Frontal cortex (tissue), 4 donors: ENCODE results near the gene SIK2. TPM values are rescaled to one million over a fixed set of nuclear protein-coding genes. Genes with fewer than 3 reads are reported as not detected.
A peak's percentile ranks its signal among the peaks of the same experiment; 100 is the strongest.

Experiments
- DNase-seq, 2 donors: peaks; one replicate each; pipeline ENCODE4 v3.0.0; 2012; ENCODE audit warnings: low spot score in 2 of 2
- FAIRE-seq: peaks from 2 replicates; lab custom pipeline; 2012; peaks lifted over from hg19 to GRCh38; lab: Jason Lieb, UNC
- total RNA-seq: library from RNA; depleted of rRNA; stranded (reverse); fragments of >200 nt; gene quantifications from one replicate; pipeline ENCODE4 v1.2.3, GENCODE V29; 2014
- donor health status: control.
- donor health status: control.
- donor health status: control.

Gene SIK2
- total RNA-seq, result 13.9 TPM

- DNase-seq (peak; percentile 94 to 95), FAIRE-seq (no peak)
Observed at GRCh38 chr11:111601979-111602864, at the start of gene SIK2. Gene SIK2, plus strand, starts transcription at chr11:111602449. Its CDS starts 115 bp downstream, at chr11:111602564.

GRCh38 chr11:111554532-111554931 is 47.7 kb upstream of the SIK2 start:
- FAIRE-seq, result no peak
- no peak for DNase-seq

- DNase-seq (no peak), FAIRE-seq (no peak)
Observed at GRCh38 chr11:111555255-111555654, 47.0 kb upstream of the SIK2 start.

GRCh38 chr11:111557425-111558111 is 44.7 kb upstream of the SIK2 start:
- DNase-seq (no peak), FAIRE-seq (no peak)

- no peak for FAIRE-seq
- DNase-seq, result no peak
Observed at GRCh38 chr11:111559800-111560464, 42.3 kb upstream of the SIK2 start.

GRCh38 chr11:111560800-111561199 is 41.4 kb upstream of the SIK2 start:
- DNase-seq, result no peak
- no peak for FAIRE-seq

- FAIRE-seq, result no peak
- no peak for DNase-seq
Observed at GRCh38 chr11:111561306-111561705, 40.9 kb upstream of the SIK2 start.

GRCh38 chr11:111561791-111562325 is 40.4 kb upstream of the SIK2 start:
- DNase-seq (no peak), FAIRE-seq (no peak)

- DNase-seq (no peak), FAIRE-seq (no peak)
Observed at GRCh38 chr11:111562692-111563389, 39.4 kb upstream of the SIK2 start.

- FAIRE-seq (peak; percentile 87), DNase-seq (peak; percentile 31 to 62)
Observed at GRCh38 chr11:111565114-111565720, 37.0 kb upstream of the SIK2 start.

GRCh38 chr11:111566324-111566723 is 35.9 kb upstream of the SIK2 start:
- FAIRE-seq (no peak), DNase-seq (no peak)

- FAIRE-seq, result no peak
- DNase-seq, result no peak
Observed at GRCh38 chr11:111569476-111569875, 32.8 kb upstream of the SIK2 start.

- FAIRE-seq, result no peak
- DNase-seq, result no peak
Observed at GRCh38 chr11:111570796-111571195, 31.5 kb upstream of the SIK2 start.

GRCh38 chr11:111571829-111572501 is 30.3 kb upstream of the SIK2 start:
- FAIRE-seq, result no peak

GRCh38 chr11:111572581-111572980 is 29.7 kb upstream of the SIK2 start:
- FAIRE-seq, result no peak

More at GRCh38 chr11:111571829-111572501, 30.3 kb upstream of the SIK2 start:
- no peak for DNase-seq

GRCh38 chr11:111573821-111574249 is 28.4 kb upstream of the SIK2 start:
- FAIRE-seq (no peak), DNase-seq (no peak)

More at GRCh38 chr11:111572581-111572980, 29.7 kb upstream of the SIK2 start:
- no peak for DNase-seq

GRCh38 chr11:111574373-111575225 is 27.6 kb upstream of the SIK2 start:
- DNase-seq (no peak), FAIRE-seq (no peak)

GRCh38 chr11:111575740-111576139 is 26.5 kb upstream of the SIK2 start:
- no peak for DNase-seq
- no peak for FAIRE-seq
